ENCODE measurements around the gene MUL1.

DNA sequence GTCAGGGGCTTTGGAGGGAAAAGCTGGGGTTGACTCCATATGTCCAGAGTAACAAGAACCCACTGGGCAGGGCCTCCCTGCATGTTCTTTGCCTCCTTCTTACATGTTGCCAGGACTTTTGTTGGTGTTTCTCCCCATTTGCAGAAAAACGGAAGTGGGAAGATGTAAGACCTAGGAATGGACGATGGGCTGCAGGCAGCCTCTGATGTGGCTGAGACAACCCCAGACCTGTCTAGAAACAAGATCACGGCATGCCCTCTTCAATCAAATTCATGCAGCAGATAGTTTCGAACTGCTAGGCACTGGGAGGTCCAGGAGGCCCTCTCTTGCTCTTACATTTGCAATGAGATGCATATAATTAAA is 47.8 kb upstream of the MUL1 start:
- TF ChIP-seq, protein P1, sequence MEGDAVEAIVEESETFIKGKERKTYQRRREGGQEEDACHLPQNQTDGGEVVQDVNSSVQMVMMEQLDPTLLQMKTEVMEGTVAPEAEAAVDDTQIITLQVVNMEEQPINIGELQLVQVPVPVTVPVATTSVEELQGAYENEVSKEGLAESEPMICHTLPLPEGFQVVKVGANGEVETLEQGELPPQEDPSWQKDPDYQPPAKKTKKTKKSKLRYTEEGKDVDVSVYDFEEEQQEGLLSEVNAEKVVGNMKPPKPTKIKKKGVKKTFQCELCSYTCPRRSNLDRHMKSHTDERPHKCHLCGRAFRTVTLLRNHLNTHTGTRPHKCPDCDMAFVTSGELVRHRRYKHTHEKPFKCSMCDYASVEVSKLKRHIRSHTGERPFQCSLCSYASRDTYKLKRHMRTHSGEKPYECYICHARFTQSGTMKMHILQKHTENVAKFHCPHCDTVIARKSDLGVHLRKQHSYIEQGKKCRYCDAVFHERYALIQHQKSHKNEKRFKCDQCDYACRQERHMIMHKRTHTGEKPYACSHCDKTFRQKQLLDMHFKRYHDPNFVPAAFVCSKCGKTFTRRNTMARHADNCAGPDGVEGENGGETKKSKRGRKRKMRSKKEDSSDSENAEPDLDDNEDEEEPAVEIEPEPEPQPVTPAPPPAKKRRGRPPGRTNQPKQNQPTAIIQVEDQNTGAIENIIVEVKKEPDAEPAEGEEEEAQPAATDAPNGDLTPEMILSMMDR (IDR thresholded peaks at IDR 0.05; ENCODE audit: insufficient read depth, low read length, poor library complexity, severe bottlenecking): no peak
- no peak for TF ChIP-seq EZH2phosphoT487 (conservative IDR thresholded peaks at IDR 0.05; ENCODE audit: low read length)
